GM12873 (cell line): ENCODE results near the gene DET1.

Experiments used
- CTCF ChIP-seq: IDR thresholded peaks from 2 replicates; pipeline ENCODE4 v1.5.1; 2012; ENCODE audit warnings: low read depth, mild to moderate bottlenecking, moderate library complexity, low read length, control low read depth; ENCODE audit not compliant: insufficient read depth; ENCODE audit errors: missing control alignments

DET1 gene

GRCh38 chr15:88533376-88533775, 13.1 kb downstream of the DET1 start:
- TF ChIP-seq CTCF, result no peak

- TF ChIP-seq CTCF, result no peak
Measured at GRCh38 chr15:88529021-88529630, 17.4 kb downstream of the DET1 start.

- no peak for TF ChIP-seq CTCF
Measured at GRCh38 chr15:88526247-88526879, 20.1 kb downstream of the DET1 start.

- TF ChIP-seq CTCF, result no peak
Measured at GRCh38 chr15:88525418-88525817, 21.1 kb downstream of the DET1 start.

- no peak for TF ChIP-seq CTCF
Measured at GRCh38 chr15:88518903-88519302, 27.6 kb downstream of the DET1 start.

- no peak for TF ChIP-seq CTCF
Measured at GRCh38 chr15:88513195-88513594, 33.3 kb downstream of the DET1 start.

- no peak for TF ChIP-seq CTCF
Measured at GRCh38 chr15:88512601-88513000, 33.9 kb downstream of the DET1 start.
